Activated T-helper 9 cell treated with anti-CD3 and anti-CD28 coated beads, Interleukin-2, amount 50 U/mL, for 16 hours (primary cell): ENCODE results near the gene AATK.
"Not testable (repeated sequence)": the region's sequence is repeated elsewhere in the genome, so short reads cannot be mapped to it uniquely, and the experiment has no call there.

Experiments used
- DNase-seq: peaks from one replicate; pipeline ENCODE4 v3.0.0-alpha.2; 2020; ENCODE audit warnings: low read depth

AATK gene

GRCh38 chr17:81161972-81162371, 4.0 kb downstream of the AATK start:
- no peak for DNase-seq

GRCh38 chr17:81161536-81161935, 4.5 kb downstream of the AATK start:
- no peak for DNase-seq

- DNase-seq: no peak
These were observed 5.1 kb downstream of the AATK start for GRCh38 chr17:81160747-81161453.

GRCh38 chr17:81160306-81160705, 5.7 kb downstream of the AATK start:
- no peak for DNase-seq

- no peak for DNase-seq
These were observed 6.3 kb downstream of the AATK start for GRCh38 chr17:81159611-81160265.

DNA sequence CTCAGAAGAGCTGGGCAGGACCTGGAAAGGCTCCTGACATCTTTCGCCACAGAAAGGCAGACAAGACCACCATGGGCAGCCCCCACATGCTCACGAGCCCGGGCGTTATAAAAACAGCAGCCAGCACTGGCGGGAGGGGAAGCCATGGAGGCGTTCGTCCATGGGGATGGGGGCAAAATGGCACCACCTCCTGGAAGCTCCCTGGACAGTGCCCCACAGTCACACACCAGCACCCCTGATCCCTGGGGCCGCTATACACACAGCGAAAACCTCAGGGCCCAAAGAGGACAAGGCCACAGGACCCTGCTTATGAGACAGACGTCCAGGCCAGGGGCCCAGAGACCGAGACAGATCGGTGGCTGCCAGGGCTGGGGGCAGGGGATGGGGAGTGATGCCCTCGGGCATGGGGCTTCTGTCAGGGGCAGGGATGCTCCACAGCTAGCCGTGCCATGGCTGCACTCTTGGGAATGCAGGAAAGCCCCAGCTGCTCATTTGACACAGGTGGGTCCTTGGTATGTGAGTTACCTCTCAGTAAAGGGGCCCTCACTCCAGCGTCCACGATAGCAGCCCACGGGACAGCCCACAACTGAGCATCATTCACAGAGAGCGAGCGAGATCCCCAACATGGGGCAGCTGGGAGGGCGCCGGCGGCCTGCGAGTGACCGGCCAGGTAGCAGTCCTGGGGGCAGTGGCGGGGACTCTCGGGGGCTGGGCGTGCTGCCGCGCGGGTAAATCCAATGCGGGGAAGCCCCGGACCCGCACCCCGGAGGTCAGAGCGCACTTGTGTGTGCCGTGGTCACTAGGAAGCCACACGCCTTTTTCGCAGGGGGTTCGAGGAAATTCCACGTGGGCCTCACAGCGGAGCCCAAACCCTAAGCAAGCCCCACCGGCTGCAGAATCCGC, 7.1 kb downstream of the AATK start:
- no peak for DNase-seq

- no peak for DNase-seq
These were observed 8.0 kb downstream of the AATK start for GRCh38 chr17:81157848-81158687.

DNA sequence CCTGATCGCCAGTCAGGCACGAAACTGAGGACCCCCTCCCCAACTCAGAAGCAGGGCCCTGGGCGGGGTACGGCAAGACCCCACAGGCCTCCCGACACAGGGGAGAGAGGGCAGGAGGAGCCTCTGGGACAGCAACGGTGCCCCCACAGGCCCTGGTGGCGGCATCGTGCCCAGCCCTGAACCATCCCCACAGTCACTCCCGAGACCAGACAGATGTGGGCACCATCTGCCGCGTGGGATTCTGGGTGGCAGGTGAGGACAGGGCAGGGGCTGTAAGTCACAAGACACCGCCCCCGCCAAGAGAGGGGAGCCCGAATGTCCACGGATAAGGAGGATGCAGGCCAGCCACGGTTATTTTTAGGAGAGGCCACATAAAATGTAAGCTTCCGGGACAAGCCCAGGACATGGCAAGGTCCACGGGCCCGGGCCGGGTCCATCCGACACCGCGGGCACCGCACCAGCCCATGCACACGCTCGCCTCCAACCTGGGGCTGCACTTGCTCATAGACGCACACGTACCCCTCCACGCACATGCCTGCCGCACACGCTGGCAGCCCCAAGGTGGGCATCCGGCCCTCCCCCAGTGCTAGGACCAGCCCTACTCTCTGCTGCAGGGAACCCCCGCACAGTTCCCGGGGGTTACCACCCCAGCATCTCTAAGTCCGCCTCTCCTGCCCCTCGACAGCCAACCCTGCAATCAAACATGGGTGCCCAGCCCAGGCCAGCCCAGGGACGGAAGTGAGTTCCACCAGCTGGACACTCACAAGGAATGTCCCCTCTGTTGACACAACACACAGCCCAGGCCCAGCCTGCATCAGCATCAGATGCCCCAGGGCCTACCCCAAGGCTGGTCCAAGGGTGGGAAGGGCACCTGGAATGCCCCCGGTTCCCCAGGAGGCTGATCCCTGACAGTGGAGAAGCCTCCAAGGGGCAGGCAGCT, 8.9 kb downstream of the AATK start:
- no peak for DNase-seq

GRCh38 chr17:81154961-81155360, 11.1 kb downstream of the AATK start:
- no peak for DNase-seq

DNA sequence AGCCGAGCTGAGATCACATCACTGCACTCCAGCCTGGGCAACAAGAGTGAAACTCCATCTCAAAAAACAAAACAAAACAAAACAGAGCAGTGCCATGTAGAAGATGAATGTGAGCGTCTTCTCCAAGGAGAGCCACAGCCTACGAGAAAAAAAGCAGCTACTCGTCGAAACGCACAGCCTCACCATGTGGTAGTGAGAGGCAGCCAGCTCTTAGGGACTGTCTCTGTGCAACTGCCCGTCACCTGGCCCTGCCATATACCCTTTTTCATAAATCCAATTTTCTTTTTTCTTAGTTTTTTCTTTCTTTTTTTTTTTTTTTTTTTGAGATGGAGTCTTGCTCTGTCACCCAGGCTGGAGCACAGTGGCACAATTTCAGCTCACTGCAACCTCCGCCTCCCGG, 12.0 kb downstream of the AATK start:
- DNase-seq: not testable (repeated sequence)

GRCh38 chr17:81153340-81153803, 12.6 kb downstream of the AATK start:
- no peak for DNase-seq

GRCh38 chr17:81152288-81152828, 13.7 kb downstream of the AATK start:
- DNase-seq: no peak

DNA sequence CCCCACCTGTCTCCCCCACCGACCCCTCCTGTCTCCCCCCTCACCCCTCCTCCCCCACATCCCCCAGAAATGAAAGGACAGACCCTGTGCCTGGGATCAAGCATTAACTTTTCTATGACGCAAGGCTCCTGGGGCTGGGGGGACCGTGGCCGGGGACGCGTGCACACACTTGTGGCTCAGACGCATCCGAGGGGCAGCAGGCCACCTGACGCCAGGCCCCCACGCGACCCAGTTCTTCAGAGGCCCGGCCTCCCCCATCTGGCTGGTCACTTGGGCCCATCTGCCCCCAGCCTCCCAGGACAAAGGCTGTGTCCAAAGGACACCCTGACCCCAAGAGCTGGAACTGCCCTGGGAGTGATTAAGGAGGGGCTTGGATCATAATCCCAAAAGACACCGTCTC, 14.7 kb downstream of the AATK start:
- no peak for DNase-seq

DNA sequence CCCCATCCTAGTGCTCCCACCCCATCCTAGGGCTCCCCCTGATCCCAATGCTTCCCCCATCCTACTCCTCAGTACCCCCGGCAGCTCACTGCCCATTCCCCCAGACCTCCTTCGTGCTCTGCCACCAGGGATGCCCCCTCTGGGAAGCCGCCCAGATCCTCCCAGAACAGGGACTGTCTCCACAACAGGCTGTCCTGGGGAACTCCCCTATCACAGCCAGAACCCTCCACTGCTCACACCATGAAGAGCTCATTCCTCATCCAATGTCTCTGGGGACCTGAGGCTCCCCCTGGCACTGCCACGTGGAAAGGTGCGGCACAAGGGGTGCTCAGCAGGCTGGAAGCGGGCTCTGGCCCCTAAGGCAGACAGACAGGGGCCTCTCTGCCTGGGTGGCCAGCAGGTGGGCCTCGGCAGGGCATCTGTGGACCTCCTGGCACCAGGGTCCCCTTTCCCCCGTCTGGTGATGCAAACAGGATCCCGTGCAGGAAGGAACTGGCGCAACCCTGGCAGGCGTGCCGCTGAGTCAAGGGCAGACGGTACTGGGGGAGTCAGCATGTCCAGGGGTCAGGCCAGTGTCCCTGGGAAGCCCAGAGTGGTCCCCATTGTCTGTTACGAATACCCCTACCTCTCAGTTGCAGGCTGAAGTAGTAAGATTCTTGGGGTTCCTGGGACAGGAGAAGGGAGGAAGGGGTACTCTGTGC, 15.5 kb downstream of the AATK start:
- no peak for DNase-seq

DNA sequence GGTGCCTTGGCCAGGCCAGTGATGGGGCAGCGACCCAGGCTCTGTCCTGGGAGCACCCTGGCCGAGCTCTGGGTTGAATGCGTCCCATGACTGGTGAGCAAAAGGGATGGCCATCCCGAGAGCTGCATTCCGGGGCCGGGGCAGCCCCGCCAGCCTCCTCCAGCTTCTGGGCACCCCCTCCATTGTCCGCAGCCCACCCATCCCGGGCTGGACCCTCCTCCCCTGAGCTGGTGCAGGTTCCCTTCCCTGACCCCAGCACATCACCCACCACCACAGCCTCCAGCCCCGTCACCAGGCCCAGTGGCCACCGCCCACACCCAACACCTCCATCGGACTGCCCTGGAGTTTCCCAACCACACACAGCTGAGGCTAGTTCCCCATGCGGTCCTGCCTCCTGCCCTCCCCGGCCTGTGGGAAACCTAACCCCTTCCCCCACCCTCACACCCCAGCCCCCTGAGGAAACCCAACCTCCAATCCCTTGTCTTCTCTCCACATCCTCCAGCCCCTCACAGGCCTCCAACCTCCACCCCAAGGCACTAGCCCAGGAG, 17.0 kb downstream of the AATK start:
- DNase-seq: no peak

- DNase-seq: no peak
These were observed 17.4 kb downstream of the AATK start for GRCh38 chr17:81148571-81148970.

- no peak for DNase-seq
These were observed 18.3 kb downstream of the AATK start for GRCh38 chr17:81147701-81148100.

GRCh38 chr17:81146208-81146607, 19.8 kb downstream of the AATK start:
- DNase-seq: not testable (repeated sequence)

DNA sequence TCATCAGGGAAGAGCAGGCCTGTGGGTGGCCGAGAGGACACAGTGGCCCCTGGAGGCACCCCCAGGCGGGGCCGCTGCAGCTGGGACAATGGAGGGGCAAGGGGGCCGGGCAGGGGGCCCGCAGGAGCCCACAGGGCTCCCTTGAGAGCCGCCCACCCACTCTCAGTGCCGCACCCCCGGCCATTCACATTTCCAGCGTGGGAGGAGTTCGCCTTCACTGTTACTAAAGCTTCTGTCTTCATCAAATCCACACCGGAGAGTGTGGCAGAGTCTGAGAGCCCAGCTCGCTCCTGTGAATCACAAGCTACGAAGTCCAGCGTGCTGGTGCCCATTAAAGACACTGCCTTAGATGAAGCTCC, 21.6 kb downstream of the AATK start:
- no peak for DNase-seq
